MCF 10A (cell line): ENCODE measurements around the gene NAP1L4. TPM values are rescaled to one million over a fixed set of nuclear protein-coding genes. Genes with fewer than 3 reads are reported as not detected.
A peak's percentile ranks its signal among the peaks of the same experiment; 100 is the strongest.

ENCODE experiments used
- BruUV-seq: library from RNA; stranded (reverse); fragments of 400-500 nt; replicated peaks from 2 replicates; lab custom pipeline; 2021; lab: Mats Ljungman, UMichigan
- CTCF ChIA-PET: fragments of 300-600 bp; sonication (Branson Sonifier 250); formaldehyde crosslinking; extraction: SDS; loops from one replicate; lab custom pipeline; 2021; ENCODE audit warnings: antibody characterized with exemption, inconsistent platforms; lab: Yijun Ruan, JAX
- POLR2A ChIA-PET: fragments of 300-600, 350-650 bp; sonication (Branson Sonifier 250); formaldehyde crosslinking; extraction: SDS; loops from one replicate; lab custom pipeline; 2020; ENCODE audit warnings: antibody characterized with exemption, inconsistent platforms; lab: Yijun Ruan, JAX
- DNase-seq: peaks from one replicate; pipeline ENCODE4 v3.0.0-alpha.2; 2018; ENCODE audit not compliant: unreplicated experiment
- H3K27ac Mint-ChIP-seq: one replicate; pipeline ENCODE4 v1.8.0; 2022; ENCODE audit warnings: mild to moderate bottlenecking, low read depth, mixed read lengths; ENCODE audit not compliant: unreplicated experiment
- H3K27me3 Mint-ChIP-seq: one replicate; pipeline ENCODE4 v1.8.0; 2022; ENCODE audit warnings: mixed read lengths; ENCODE audit not compliant: insufficient read depth, unreplicated experiment
- H3K36me3 Mint-ChIP-seq: one replicate; pipeline ENCODE4 v1.8.0; 2022; ENCODE audit warnings: mild to moderate bottlenecking, moderate library complexity, mixed read lengths; ENCODE audit not compliant: insufficient read depth, unreplicated experiment
- H3K4me1 Mint-ChIP-seq: one replicate; pipeline ENCODE4 v1.8.0; 2022; ENCODE audit warnings: mixed read lengths; ENCODE audit not compliant: insufficient read depth, unreplicated experiment
- H3K4me3 Mint-ChIP-seq: one replicate; pipeline ENCODE4 v1.8.0; 2022; ENCODE audit warnings: mild to moderate bottlenecking, moderate library complexity, mixed read lengths; ENCODE audit not compliant: unreplicated experiment
- H3K9me3 Mint-ChIP-seq: one replicate; pipeline ENCODE4 v1.8.0; 2022; ENCODE audit warnings: mixed read lengths; ENCODE audit not compliant: unreplicated experiment
- intact Hi-C: fragments of 100-400 bp; cut with micrococcal nuclease; formaldehyde crosslinking; loops from 2 replicates; pipeline ENCODE4 v1.14.1; 2022
- total RNA-seq: library from RNA; stranded (reverse); gene quantifications from 2 replicates; pipeline ENCODE4 v1.2.3, GENCODE V29; 2022
- TF ChIP-seq, protein P1 (sequence below): fragments of 200-600 bp; IDR thresholded peaks from one replicate; pipeline ENCODE4 v1.8.0; 2022; ENCODE audit warnings: antibody characterized with exemption, mild to moderate bottlenecking; ENCODE audit not compliant: unreplicated experiment

Gene NAP1L4
- total RNA-seq, 1 experiment from 2014 or later, result 103 TPM

DNA sequence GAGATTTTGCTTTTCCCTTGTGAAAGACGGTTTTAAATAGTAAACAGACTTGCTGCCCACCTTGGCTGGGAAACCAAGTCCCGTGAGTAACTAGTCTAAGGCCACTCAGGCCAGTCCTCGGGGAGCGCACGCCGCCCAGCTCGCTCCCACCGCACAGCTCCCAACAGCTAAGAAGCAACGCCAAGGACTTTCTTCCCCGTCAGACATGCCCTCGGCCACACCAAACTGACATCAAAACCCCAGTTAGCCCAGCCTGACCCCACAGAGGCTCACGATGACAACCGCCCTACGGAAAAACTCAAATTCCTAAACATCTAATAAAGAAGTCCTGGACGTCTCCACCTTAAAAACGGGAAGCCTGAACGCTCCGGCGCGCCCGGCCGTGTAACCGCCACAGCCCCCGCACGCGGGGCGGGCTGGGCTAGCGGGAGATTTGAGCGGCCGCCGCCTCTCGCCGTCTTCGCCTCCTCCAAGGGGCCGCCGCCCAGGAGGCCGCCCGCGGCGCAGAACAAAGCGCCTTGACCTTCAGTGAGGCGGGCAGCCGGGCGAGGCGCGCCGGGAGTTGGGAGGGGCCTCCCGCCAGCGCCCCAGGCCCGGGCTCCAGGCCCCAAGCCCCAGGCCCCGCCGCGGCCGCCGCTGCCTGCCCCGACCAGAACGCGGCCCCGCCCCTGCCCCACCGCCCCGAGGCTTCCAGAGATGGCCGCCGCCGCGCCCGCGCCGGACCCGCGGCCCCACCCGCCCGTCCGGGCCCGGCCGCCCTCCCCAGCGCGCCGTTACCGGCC is 486 bp downstream of the NAP1L4 start:
- peak; percentile 46 for DNase-seq
- H3K4me1 Mint-ChIP-seq, result peaks cover 21% of the 10 kb centered on the region
- BruUV-seq, result no TSS peak
- no peaks in the 10 kb centered on the region for H3K27me3 Mint-ChIP-seq
- peak overlapping the region; percentile 96 for H3K4me3 Mint-ChIP-seq
- CTCF ChIA-PET, result interaction anchor here (0.7 to 3.6 kb wide), 5 partner anchors 8 to 29 kb away, joined by 3 to 17 read pairs (median 9); no protein-coding TSS in a partner anchor
- peaks cover 16% of the 10 kb centered on the region for H3K36me3 Mint-ChIP-seq
- TF ChIP-seq, protein P1, sequence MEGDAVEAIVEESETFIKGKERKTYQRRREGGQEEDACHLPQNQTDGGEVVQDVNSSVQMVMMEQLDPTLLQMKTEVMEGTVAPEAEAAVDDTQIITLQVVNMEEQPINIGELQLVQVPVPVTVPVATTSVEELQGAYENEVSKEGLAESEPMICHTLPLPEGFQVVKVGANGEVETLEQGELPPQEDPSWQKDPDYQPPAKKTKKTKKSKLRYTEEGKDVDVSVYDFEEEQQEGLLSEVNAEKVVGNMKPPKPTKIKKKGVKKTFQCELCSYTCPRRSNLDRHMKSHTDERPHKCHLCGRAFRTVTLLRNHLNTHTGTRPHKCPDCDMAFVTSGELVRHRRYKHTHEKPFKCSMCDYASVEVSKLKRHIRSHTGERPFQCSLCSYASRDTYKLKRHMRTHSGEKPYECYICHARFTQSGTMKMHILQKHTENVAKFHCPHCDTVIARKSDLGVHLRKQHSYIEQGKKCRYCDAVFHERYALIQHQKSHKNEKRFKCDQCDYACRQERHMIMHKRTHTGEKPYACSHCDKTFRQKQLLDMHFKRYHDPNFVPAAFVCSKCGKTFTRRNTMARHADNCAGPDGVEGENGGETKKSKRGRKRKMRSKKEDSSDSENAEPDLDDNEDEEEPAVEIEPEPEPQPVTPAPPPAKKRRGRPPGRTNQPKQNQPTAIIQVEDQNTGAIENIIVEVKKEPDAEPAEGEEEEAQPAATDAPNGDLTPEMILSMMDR, result no peak
- no peaks in the 10 kb centered on the region for H3K9me3 Mint-ChIP-seq
- POLR2A ChIA-PET, result interaction anchor here (0.6 to 5.6 kb wide), 16 partner anchors 8 to 591 kb away, joined by 3 to 161 read pairs (median 4); partner anchors contain the start of genes CARS1, OSBPL5, PHLDA2 and TSSC4
- peak overlapping the region; percentile 99 for H3K27ac Mint-ChIP-seq
- intact Hi-C loops, result loop anchor here (2.0 to 5.0 kb wide), 2 partner anchors 17 to 59 kb away; no protein-coding TSS in a partner anchor

DNA sequence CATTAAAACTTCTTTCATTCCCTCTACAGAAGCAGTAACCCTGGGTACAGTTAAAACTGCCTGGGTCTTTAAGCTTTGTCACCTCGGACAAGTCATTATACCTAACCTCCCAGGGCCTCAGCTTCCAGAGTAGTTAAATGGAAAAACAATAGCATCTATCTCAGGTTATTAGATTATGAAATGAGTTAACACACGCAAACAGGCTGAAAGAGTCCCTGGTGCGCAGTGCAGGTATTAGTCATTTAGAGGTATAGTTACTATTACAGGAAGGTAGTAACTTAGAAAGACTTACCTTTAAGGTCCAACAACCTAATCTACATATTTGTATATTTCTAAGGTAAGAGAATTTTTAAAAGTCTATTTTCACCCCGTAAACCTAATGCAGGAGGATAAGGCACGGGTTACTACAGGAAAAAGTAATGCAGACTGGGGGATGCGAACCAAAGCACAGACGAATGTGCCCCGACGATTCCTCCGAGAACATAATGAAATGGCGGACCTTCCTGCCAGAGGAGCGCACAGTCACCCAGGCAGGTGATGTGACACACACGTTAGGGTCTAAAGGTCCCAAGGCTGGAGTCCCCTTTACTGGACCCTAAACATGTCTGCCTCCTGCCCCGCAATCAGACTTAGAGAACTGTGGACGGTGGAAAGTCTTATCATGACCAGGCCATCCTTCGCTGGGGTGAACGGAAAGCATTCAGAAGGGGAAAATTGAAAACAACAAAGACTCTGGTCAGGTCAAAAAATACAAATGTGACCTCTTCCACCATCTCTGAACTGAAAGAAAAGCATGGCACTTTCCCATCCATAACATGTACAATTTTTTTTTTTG is 1.3 kb downstream of the NAP1L4 start:
- POLR2A ChIA-PET, result interaction anchor here (0.6 to 5.6 kb wide), 24 partner anchors 9 to 590 kb away, joined by 3 to 161 read pairs (median 6); partner anchors contain the start of genes CARS1, OSBPL5, PHLDA2 and TSSC4

DNA sequence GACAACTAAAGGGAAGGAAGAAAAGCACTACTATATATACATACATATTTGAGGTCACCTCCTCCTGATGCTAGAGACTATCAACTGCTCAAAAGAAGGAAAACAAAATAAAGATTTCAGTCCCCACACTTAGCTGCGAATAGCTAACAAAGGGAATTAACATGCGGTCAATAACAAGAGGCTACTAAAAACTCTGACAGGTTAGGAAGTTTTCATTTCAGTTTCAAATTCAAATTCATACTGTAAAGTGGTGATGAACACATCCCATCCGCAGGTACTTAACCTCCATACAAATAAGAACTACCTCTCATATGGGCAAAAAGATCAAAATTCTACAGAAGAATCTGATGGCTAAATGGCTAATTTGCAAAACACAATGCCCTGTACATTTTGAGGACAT is 2.6 kb downstream of the NAP1L4 start:
- Mint-ChIP-seq H3K4me3 (peak overlapping the region; percentile 96), H3K27ac (peak overlapping the region; percentile 99), H3K36me3 (peaks cover 32% of the 10 kb centered on the region), H3K27me3 (no peaks in the 10 kb centered on the region), H3K4me1 (peaks cover 23% of the 10 kb centered on the region), H3K9me3 (no peaks in the 10 kb centered on the region)
- no TSS peak for BruUV-seq
- CTCF ChIA-PET, result interaction anchor here (0.6 to 3.6 kb wide), 13 partner anchors 8 to 457 kb away, joined by 3 to 17 read pairs (median 3); no protein-coding TSS in a partner anchor
- TF ChIP-seq, protein P1, result no peak
- intact Hi-C loops, result no loop called here
- POLR2A ChIA-PET, result interaction anchor here (0.7 to 5.6 kb wide), 21 partner anchors 9 to 389 kb away, joined by 3 to 161 read pairs (median 4); partner anchors contain the start of genes CARS1, PHLDA2 and ZNF195
- DNase-seq, result no peak

More for the DNA sequence above, 1.3 kb downstream of the NAP1L4 start:
- Mint-ChIP-seq H3K27me3 (no peaks in the 10 kb centered on the region), H3K4me3 (peak overlapping the region; percentile 96), H3K9me3 (no peaks in the 10 kb centered on the region), H3K4me1 (peaks cover 21% of the 10 kb centered on the region), H3K27ac (peak overlapping the region; percentile 99), H3K36me3 (peaks cover 24% of the 10 kb centered on the region)
- DNase-seq, result peak; percentile 51
- CTCF ChIA-PET, result interaction anchor here (0.7 to 3.6 kb wide), 9 partner anchors 10 to 61 kb away, joined by 3 to 17 read pairs (median 4); no protein-coding TSS in a partner anchor
- TSS peak; percentile 91 for BruUV-seq
- intact Hi-C loops, result loop anchor here (2.0 to 5.0 kb wide), 2 partner anchors 16 to 59 kb away; no protein-coding TSS in a partner anchor
- TF ChIP-seq, protein P1, result no peak
